Endothelial cell of umbilical vein (primary cell): ENCODE data around the gene PEMT. TPM values are rescaled to one million over a fixed set of nuclear protein-coding genes. Genes with fewer than 3 reads are reported as not detected.
A peak's percentile ranks its signal among the peaks of the same experiment; 100 is the strongest.

Experiments used
- BruUV-seq: library from RNA; stranded (reverse); fragments of 400-500 nt; replicated peaks from 2 replicates; lab custom pipeline; 2021; lab: Mats Ljungman, UMichigan
- CTCF ChIA-PET: fragments of 300-600, 350-600 bp; sonication (Branson Sonifier 250); formaldehyde crosslinking; loops from one replicate; lab custom pipeline; 2021; ENCODE audit warnings: antibody characterized with exemption, inconsistent platforms; lab: Charles Lee
- POLR2A ChIA-PET: fragments of 300-600, 350-600 bp; sonication (Branson Sonifier 250); formaldehyde crosslinking; loops from one replicate; lab custom pipeline; 2021; ENCODE audit warnings: antibody characterized with exemption, inconsistent platforms; lab: Charles Lee
- DNase-seq: peaks from one replicate; pipeline ENCODE4 v3.0.0-alpha.2; 2011; ENCODE audit warnings: low read depth, low spot score
- FAIRE-seq: peaks from 2 replicates; lab custom pipeline; 2011; peaks lifted over from hg19 to GRCh38; lab: Jason Lieb, UNC
- H2AFZ ChIP-seq: 2 replicates; pipeline ENCODE4 v1.6.0; 2012; ENCODE audit warnings: low read depth, low read length, control low read depth, inconsistent platforms
- H3K27ac ChIP-seq: 2 replicates; pipeline ENCODE4 v1.5.1; 2011; ENCODE audit warnings: low read depth, mild to moderate bottlenecking, control low read depth, low read length, moderate library complexity; ENCODE audit not compliant: insufficient read depth
- H3K27me3 ChIP-seq, 2 experiments: 2 replicates each; pipeline versions ENCODE4 v1.6.0 to v1.6.1; 2011; ENCODE audit warnings: low read length in 2 of 2, mixed read lengths in 1 of 2; ENCODE audit not compliant: control insufficient read depth in 2 of 2, insufficient read depth in 2 of 2
- H3K36me3 ChIP-seq, 2 experiments: 2 replicates in 1 of 2; 3 replicates in 1 of 2; pipeline ENCODE4 v1.5.1; 2011; ENCODE audit warnings: low read length in 2 of 2, mild to moderate bottlenecking in 1 of 2, moderate library complexity in 1 of 2; ENCODE audit not compliant: control insufficient read depth in 2 of 2, insufficient read depth in 2 of 2; ENCODE audit errors: extremely low read depth in 1 of 2
- H3K4me1 ChIP-seq: 3 replicates; pipeline ENCODE4 v1.5.1; 2011; ENCODE audit warnings: mild to moderate bottlenecking, low read length; ENCODE audit not compliant: control insufficient read depth, insufficient read depth; ENCODE audit errors: extremely low read depth
- H3K4me2 ChIP-seq: 2 replicates; pipeline ENCODE4 v1.6.1; 2011; ENCODE audit warnings: low read length, control low read depth, mixed read lengths; ENCODE audit not compliant: insufficient read depth
- H3K4me3 ChIP-seq, 3 experiments: fragments of 200-600 bp in 1 of 3; sonication (generic), shearing (Covaris generic) in 1 of 3; replicated peaks in 1 of 3; 2 replicates each; pipeline ENCODE4 v1.5.1; 2011 to 2016; ENCODE audit warnings: control low read depth in 3 of 3, low read length in 3 of 3, mild to moderate bottlenecking in 2 of 3, inconsistent platforms in 1 of 3, low read depth in 1 of 3, moderate library complexity in 1 of 3; ENCODE audit not compliant: insufficient read depth in 1 of 3
- H3K79me2 ChIP-seq: 2 replicates; pipeline ENCODE4 v1.6.0; 2012; ENCODE audit warnings: low read length, inconsistent platforms; ENCODE audit not compliant: control insufficient read depth, insufficient read depth
- H3K9ac ChIP-seq: replicated peaks from 2 replicates; pipeline ENCODE3; 2011; ENCODE audit warnings: low read length, control low read depth; ENCODE audit not compliant: insufficient read depth; ENCODE audit errors: extremely low read depth
- H3K9me1 ChIP-seq: replicated peaks from 3 replicates; pipeline ENCODE4 v1.6.0; 2011; ENCODE audit warnings: mild to moderate bottlenecking, low read length; ENCODE audit not compliant: control insufficient read depth, insufficient read depth; ENCODE audit errors: extremely low read depth
- H3K9me3 ChIP-seq: replicated peaks from 2 replicates; pipeline ENCODE4 v1.5.1; 2012; ENCODE audit warnings: low read length, inconsistent platforms; ENCODE audit not compliant: control insufficient read depth, insufficient read depth
- H4K20me1 ChIP-seq: replicated peaks from 2 replicates; pipeline ENCODE3; 2011; ENCODE audit warnings: mild to moderate bottlenecking, low read length; ENCODE audit not compliant: control insufficient read depth, insufficient read depth; ENCODE audit errors: extremely low read depth
- EZH2 ChIP-seq: IDR thresholded peaks from 2 replicates; pipeline ENCODE4 v1.6.1; 2012; ENCODE audit warnings: borderline replicate concordance, low read depth, mild to moderate bottlenecking, moderate library complexity, low read length, inconsistent platforms; ENCODE audit not compliant: severe bottlenecking
- FOS ChIP-seq: IDR thresholded peaks from 2 replicates; pipeline ENCODE4 v1.6.1; 2011; ENCODE audit warnings: mild to moderate bottlenecking, low read length, moderate library complexity, borderline replicate concordance; ENCODE audit not compliant: insufficient read depth
- GATA2 ChIP-seq: IDR thresholded peaks from 2 replicates; pipeline ENCODE4 v1.7.0; 2011; ENCODE audit warnings: low read depth, mild to moderate bottlenecking, moderate library complexity, mixed read lengths, low read length; ENCODE audit not compliant: insufficient read length, insufficient read depth
- JUN ChIP-seq: IDR thresholded peaks from 2 replicates; pipeline ENCODE4 v1.6.1; 2011; ENCODE audit warnings: borderline replicate concordance, low read depth; ENCODE audit not compliant: insufficient read length, insufficient read depth
- MYC ChIP-seq: IDR thresholded peaks from one replicate; pipeline ENCODE4 v1.6.1; 2011; ENCODE audit warnings: mild to moderate bottlenecking, low read depth, low read length
- POLR2AphosphoS5 ChIP-seq: IDR thresholded peaks from 2 replicates; pipeline ENCODE4 v1.6.1; 2012; ENCODE audit warnings: low read depth, mild to moderate bottlenecking, control low read depth, low read length, moderate library complexity; ENCODE audit not compliant: insufficient read depth
- dilution Hi-C: fragments of 300-500 bp; cut with MboI; formaldehyde crosslinking; loops from one replicate; pipeline ENCODE4 v1.15.0; 2019; ENCODE audit warnings: low sequenced_read_pairs; ENCODE audit not compliant: extremely low pct_ligation_motif_present
- intact Hi-C: fragments of 100-400 bp; cut with micrococcal nuclease; formaldehyde crosslinking; loops from one replicate; pipeline ENCODE4 v1.10.0; 2022
- polyA plus RNA-seq, 4 experiments: library from polyadenylated mRNA; depleted of rRNA in 3 of 4; stranded (reverse) in 3 of 4; unstranded in 1 of 4; fragments of >200 nt; gene quantifications; 2 replicates each; pipeline versions ENCODE4 v1.2.1 to v1.2.3, GENCODE V29; 2011 to 2012; ENCODE audit warnings: missing spikeins in 1 of 4
- total RNA-seq: library from RNA; stranded (reverse); gene quantifications from 2 replicates; pipeline ENCODE4 v1.2.3, GENCODE V29; 2021
- TF ChIP-seq, protein P1 (sequence below): IDR thresholded peaks from 2 replicates; pipeline ENCODE4 v1.6.1; 2011; ENCODE audit not compliant: insufficient read depth, insufficient read length

Gene PEMT
- total and polyA plus RNA-seq, 2 donors (not counting 3 experiments of a cell fraction or from before 2014, with no cell fraction given) = 35.1 to 58.4 TPM

DNA sequence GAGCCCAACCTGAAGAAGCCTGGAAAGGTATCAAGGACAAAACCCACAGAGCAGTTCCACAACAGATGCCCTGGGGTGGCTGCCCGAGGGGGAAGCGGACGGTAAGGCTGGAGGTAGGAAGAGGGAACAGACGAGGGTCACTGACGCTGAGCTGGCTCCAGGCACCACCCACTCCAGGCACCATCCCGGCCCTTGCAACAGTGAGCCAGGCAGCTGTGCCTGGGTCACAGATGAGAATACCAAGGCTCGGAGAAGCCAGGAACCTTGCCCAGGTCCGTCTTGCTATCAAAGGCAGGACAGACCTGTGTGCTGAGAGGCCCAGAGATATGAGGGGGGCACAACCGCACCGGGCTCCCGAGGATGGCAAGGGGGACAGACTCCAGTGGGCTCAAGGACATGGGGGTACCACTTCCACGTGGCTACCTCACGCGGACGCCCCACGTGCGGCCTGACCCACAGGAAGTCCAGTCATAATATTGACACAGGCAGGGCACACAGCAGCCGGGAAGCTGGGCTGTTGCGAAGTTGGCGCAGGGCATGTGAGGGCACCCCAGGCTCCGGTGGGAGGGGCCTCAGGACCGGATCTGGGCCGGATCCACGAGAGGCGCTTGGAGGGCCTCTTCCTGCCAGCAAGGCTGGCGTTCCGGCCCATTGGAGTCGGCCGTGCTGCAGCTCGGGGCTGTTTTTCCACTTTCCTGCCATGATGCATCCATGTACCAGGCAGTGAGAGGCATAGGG lies 29.9 kb downstream of the PEMT start:
- no peak overlapping the region for H3K4me3 ChIP-seq
- peak overlapping the region; percentile 66 for H2AFZ ChIP-seq
- TF ChIP-seq JUN (no peak), MYC (peak; percentile 1), GATA2 (no peak), POLR2AphosphoS5 (no peak)
- TF ChIP-seq, protein P1, sequence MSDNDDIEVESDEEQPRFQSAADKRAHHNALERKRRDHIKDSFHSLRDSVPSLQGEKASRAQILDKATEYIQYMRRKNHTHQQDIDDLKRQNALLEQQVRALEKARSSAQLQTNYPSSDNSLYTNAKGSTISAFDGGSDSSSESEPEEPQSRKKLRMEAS = peak; percentile 72
- H3K9me3 ChIP-seq = no peaks in the 10 kb centered on the region
- H3K27ac ChIP-seq = peak overlapping the region; percentile 65
- no peak overlapping the region for H3K9ac ChIP-seq
- intact Hi-C loops = no loop called here
- H3K79me2 ChIP-seq = no peaks in the 10 kb centered on the region
- H3K27me3 ChIP-seq = no peaks in the 10 kb centered on the region
- dilution Hi-C loops = no loop called here
- POLR2A ChIA-PET = interaction anchor here (0.6 kb wide), 2 partner anchors 65 kb away, joined by 3 to 4 read pairs; partner anchors contain the start of gene RASD1
- no peaks in the 10 kb centered on the region for H3K36me3 ChIP-seq
- FAIRE-seq (peak; percentile 74), DNase-seq (peak; percentile 67)
- H3K9me1 ChIP-seq = no peaks in the 10 kb centered on the region
- H3K4me1 ChIP-seq = peaks cover 11% of the 10 kb centered on the region
- H3K4me2 ChIP-seq = no peak overlapping the region
- no TSS peak for BruUV-seq
- H4K20me1 ChIP-seq = no peaks in the 10 kb centered on the region
- CTCF ChIA-PET = interaction anchor here (1.1 to 3.3 kb wide), 3 partner anchors 10 to 65 kb away, joined by 3 to 20 read pairs (median 3); partner anchors contain the start of gene RASD1

DNA sequence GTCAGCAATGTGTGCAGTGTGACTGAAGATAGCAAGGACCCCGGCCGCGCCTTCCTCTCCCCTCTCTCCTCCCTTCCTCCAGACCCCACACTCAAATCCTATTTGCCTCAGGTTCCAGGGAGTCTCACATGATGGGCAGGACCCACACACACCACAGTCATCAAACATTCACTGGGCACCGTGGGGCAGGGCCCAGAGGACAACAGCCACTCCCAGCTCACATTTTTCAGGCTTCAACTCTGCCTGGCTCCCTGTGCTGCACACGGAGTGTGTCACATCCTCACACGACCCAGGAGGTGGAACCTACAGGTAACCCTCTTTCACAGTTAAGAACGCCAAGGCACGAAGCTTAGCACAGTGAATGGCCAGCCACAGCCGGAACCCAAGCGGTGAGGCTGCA lies 30.5 kb downstream of the PEMT start:
- H4K20me1 ChIP-seq = no peaks in the 10 kb centered on the region
- ChIA-PET CTCF (interaction anchor here (1.4 to 3.3 kb wide), 2 partner anchors 9 to 64 kb away, joined by 3 to 20 read pairs; partner anchors contain the start of gene RASD1), POLR2A (interaction anchor here (0.6 kb wide), 1 partner anchor 65 kb away, joined by 3 read pairs; the partner anchor contains the start of gene RASD1)
- H3K9me3 ChIP-seq = no peaks in the 10 kb centered on the region
- no peaks in the 10 kb centered on the region for H3K9me1 ChIP-seq
- intact Hi-C loops (no loop called here), dilution Hi-C loops (no loop called here)
- TF ChIP-seq EZH2 = no peak
- TF ChIP-seq POLR2AphosphoS5 = no peak
- TF ChIP-seq, protein P1 = no peak
- TF ChIP-seq FOS = no peak
- no peak for TF ChIP-seq GATA2
- no peak for TF ChIP-seq JUN
- BruUV-seq = no TSS peak
- H3K36me3 ChIP-seq = no peaks in the 10 kb centered on the region
- H3K27ac ChIP-seq = peak overlapping the region; percentile 65
- no peak overlapping the region for H3K9ac ChIP-seq
- no peak for FAIRE-seq
- no peaks in the 10 kb centered on the region for H3K79me2 ChIP-seq
- H3K4me2 ChIP-seq = no peak overlapping the region
- H3K4me3 ChIP-seq = no peak overlapping the region
- H3K4me1 ChIP-seq = peaks cover 11% of the 10 kb centered on the region
- DNase-seq = no peak
- no peaks in the 10 kb centered on the region for H3K27me3 ChIP-seq
- no peak overlapping the region for H2AFZ ChIP-seq
